K562 (cell line): Measurements from ENCODE around the gene SEPTIN14. TPM values are rescaled to one million over a fixed set of nuclear protein-coding genes. Genes with fewer than 3 reads are reported as not detected.
"Not testable (repeated sequence)": the region's sequence is repeated elsewhere in the genome, so short reads cannot be mapped to it uniquely, and the experiment has no call there.

ENCODE experiments used
- ATAC-seq: fragments of 200-7000 bp; cut with Tn5 transposase; 3 replicates; pipeline ENCODE4 v1.9.1; 2020; ENCODE audit warnings: moderate library complexity
- Bru-seq: library from RNA; stranded (reverse); fragments of 400-500 nt; gene quantifications from one replicate; lab custom pipeline; 2021; lab: Mats Ljungman, UMichigan
- BruChase-seq, 2 experiments: library from RNA; stranded (reverse); fragments of 400-500 nt; gene quantifications; one replicate each; lab custom pipeline; 2021; lab: Mats Ljungman, UMichigan
- BruUV-seq: library from RNA; stranded (reverse); fragments of 400-500 nt; replicated peaks from 2 replicates; lab custom pipeline; 2021; lab: Mats Ljungman, UMichigan
- CTCF ChIA-PET: fragments of 300-600 bp; formaldehyde crosslinking; extraction: SDS; loops from one replicate; lab custom pipeline; 2021; ENCODE audit warnings: low intra/inter-chr PET ratio; lab: Yijun Ruan, JAX
- POLR2A ChIA-PET: fragments of 300-600, 350-650 bp; sonication (Branson Sonifier 250); formaldehyde crosslinking; extraction: SDS; loops from one replicate; lab custom pipeline; 2021; ENCODE audit warnings: antibody characterized with exemption, inconsistent platforms; lab: Yijun Ruan, JAX
- DNase-seq, 4 experiments: peaks; one replicate each; pipeline versions ENCODE4 v3.0.0 to v3.0.0-alpha.2; 2011 to 2018; ENCODE audit warnings: low spot score in 3 of 4, mixed read lengths in 3 of 4; ENCODE audit errors: extremely low read depth in 1 of 4
- FAIRE-seq: peaks from 2 replicates; lab custom pipeline; 2011; peaks lifted over from hg19 to GRCh38; lab: Jason Lieb, UNC
- H2AFZ ChIP-seq: 2 replicates; pipeline ENCODE4 v1.6.0; 2011; ENCODE audit warnings: low read depth, low read length, control low read depth, inconsistent platforms
- H3K27ac ChIP-seq: fragments of 200-600 bp; 3 replicates; pipeline ENCODE4 v1.8.0; 2011; ENCODE audit warnings: low read depth, mild to moderate bottlenecking, control low read depth, inconsistent platforms, low read length, moderate library complexity, mixed read lengths; ENCODE audit errors: extremely low read depth
- H3K27me3 ChIP-seq, 2 experiments: fragments of 300-600 bp in 1 of 2; 2 replicates in 1 of 2; 3 replicates in 1 of 2; pipeline versions ENCODE4 v1.6.0 to v1.8.0; 2011; ENCODE audit warnings: inconsistent platforms in 2 of 2, low read length in 2 of 2, mild to moderate bottlenecking in 1 of 2, mixed read lengths in 1 of 2, moderate library complexity in 1 of 2; ENCODE audit not compliant: control insufficient read depth in 2 of 2, insufficient read depth in 2 of 2
- H3K36me3 ChIP-seq: fragments of 300-600 bp; 3 replicates; pipeline ENCODE4 v1.8.0; 2011; ENCODE audit warnings: mild to moderate bottlenecking, low read length, inconsistent platforms; ENCODE audit not compliant: control insufficient read depth, insufficient read depth
- H3K4me1 ChIP-seq, 2 experiments: fragments of 200-600 bp in 1 of 2; replicated peaks in 1 of 2; 2 replicates in 1 of 2; 3 replicates in 1 of 2; pipeline versions ENCODE4 v1.5.1 to v1.8.0; 2011; ENCODE audit warnings: inconsistent platforms in 2 of 2, low read length in 2 of 2, mild to moderate bottlenecking in 1 of 2, mixed read lengths in 1 of 2, moderate library complexity in 1 of 2; ENCODE audit not compliant: control insufficient read depth in 2 of 2, insufficient read depth in 2 of 2
- H3K4me2 ChIP-seq: 2 replicates; pipeline ENCODE4 v1.6.1; 2011; ENCODE audit warnings: low read length, control low read depth, inconsistent platforms, mixed read lengths; ENCODE audit not compliant: insufficient read depth
- H3K4me3 ChIP-seq: fragments of 200-600 bp; sonication (generic), shearing (Covaris generic); 2 replicates; pipeline ENCODE4 v1.5.1; 2016; ENCODE audit warnings: control low read depth, inconsistent platforms
- H3K79me2 ChIP-seq: fragments of 200-600 bp; 3 replicates; pipeline ENCODE4 v1.8.0; 2011; ENCODE audit warnings: low read length, inconsistent platforms; ENCODE audit not compliant: control insufficient read depth, insufficient read depth
- H3K9ac ChIP-seq, 2 experiments: 2 replicates each; pipeline versions ENCODE4 v1.6.0 to v1.6.1; 2011; ENCODE audit warnings: low read depth in 2 of 2, low read length in 2 of 2, control low read depth in 1 of 2, inconsistent platforms in 1 of 2, mild to moderate bottlenecking in 1 of 2, mixed read lengths in 1 of 2; ENCODE audit not compliant: insufficient read depth in 1 of 2
- H3K9me1 ChIP-seq: one replicate; pipeline ENCODE4 v1.6.0; 2011; ENCODE audit warnings: inconsistent platforms, mild to moderate bottlenecking, low read length, moderate library complexity; ENCODE audit not compliant: control insufficient read depth, insufficient read depth
- H3K9me3 ChIP-seq: replicated peaks from 2 replicates; pipeline ENCODE4 v1.5.1; 2011; ENCODE audit warnings: low read depth, low read length, inconsistent platforms; ENCODE audit not compliant: control insufficient read depth, insufficient read depth
- H4K20me1 ChIP-seq: replicated peaks from 2 replicates; pipeline ENCODE4 v1.6.1; 2011; ENCODE audit warnings: low read length, inconsistent platforms, mixed read lengths; ENCODE audit not compliant: control insufficient read depth, insufficient read depth
- WGBS: fragments of 100-300 bp; shearing (Covaris generic); methylation state at CpG from one replicate; pipeline ENCODE4 v1.1.6; 2016; ENCODE audit warnings: low coverage, mixed read lengths; ENCODE audit not compliant: insufficient coverage; ENCODE audit errors: missing lambda C conversion rate; 5-methylcytosine and 5-hydroxymethylcytosine counted together
- in situ Hi-C: fragments of 300-500 bp; cut with MboI; formaldehyde crosslinking; loops from 4 replicates; pipeline ENCODE4 v1.15.0; 2018; ENCODE audit warnings: inconsistent platforms, mixed read lengths
- intact Hi-C: fragments of 100-400 bp; cut with micrococcal nuclease; formaldehyde crosslinking; loops from 2 replicates; pipeline ENCODE4 v1.14.2; 2022
- long read RNA-seq, 3 experiments: library from polyadenylated mRNA in 2 of 3; library from RNA in 1 of 3; unstranded in 2 of 3; stranded (forward) in 1 of 3; transcript quantifications; one replicate each; pipeline ENCODE4 v2.0.0, GENCODE V29; 2019 to 2022
- polyA minus RNA-seq, 3 experiments: library from RNA; depleted of rRNA, polyadenylated mRNA; stranded (reverse); fragments of >200 nt; gene quantifications; 2 replicates each; pipeline ENCODE4 v1.2.3, GENCODE V29; 2011
- polyA plus RNA-seq, 8 experiments: library from polyadenylated mRNA; depleted of rRNA in 4 of 8; stranded (reverse) in 5 of 8; unstranded in 3 of 8; fragments of >200 nt; fragmentation: Nextera tagmentation in 2 of 8; fragmentation: Illumina TruSeq in 1 of 8; extraction: Ambion mirVana in 2 of 8; extraction: Trizol in 1 of 8; gene quantifications; 2 replicates each; pipeline versions ENCODE4 v1.2.1 to v1.2.3, GENCODE V29; 2011 to 2014; ENCODE audit warnings: inconsistent platforms in 1 of 8, missing spikeins in 1 of 8
- total RNA-seq, 7 experiments: library from RNA; depleted of rRNA in 6 of 7; stranded (reverse); fragments of >200 nt in 6 of 7; fragmentation: Illumina TruSeq in 2 of 7; extraction: Trizol in 2 of 7; gene quantifications; 2 replicates each; pipeline versions ENCODE4 v1.2.1 to v1.2.3, GENCODE V29; 2011 to 2021; ENCODE audit warnings: low replicate concordance in 1 of 7

SEPTIN14 gene
- not detected in 2 replicates for total RNA-seq (2011; cell fraction: chromatin; rRNA removed; ENCODE audit: low replicate concordance)
- total RNA-seq (2011; cell fraction: nucleolus; rRNA removed) = not detected in 2 replicates
- total RNA-seq (2011; cell fraction: nucleoplasm; rRNA removed) = not detected in 2 replicates
- total RNA-seq (2014; rRNA removed) (not detected in 2 replicates), total RNA-seq (2014; rRNA removed; fragmentation: Illumina TruSeq; extraction: Trizol) (0.03 and 0.04 TPM in 2 replicates), total RNA-seq (2015; rRNA removed; fragmentation: Illumina TruSeq; extraction: Trizol) (0.04 TPM in 1 of 2 replicates, not detected in the other), total RNA-seq (2021) (0.04 TPM in 2 replicates), polyA plus RNA-seq (2011; rRNA removed) (0.10 TPM in 1 of 2 replicates, not detected in the other), polyA plus RNA-seq (2014; fragmentation: Illumina TruSeq; extraction: Trizol) (0.04 TPM in 2 replicates), polyA plus RNA-seq (2014; fragmentation: Nextera tagmentation; extraction: Ambion mirVana) (under 1 TPM; 0.04 to 0.06 TPM), polyA plus RNA-seq (2014; rRNA removed) (0.07 and 0.13 TPM in 2 replicates), polyA minus RNA-seq (2011; rRNA and poly(A)+ RNA removed) (not detected in 2 replicates), Bru-seq, nascent RNA (percentile 14 among the genes with signal in this experiment), BruChase-seq, experiment 1, labeled RNA remaining after a 2-hour chase (percentile 16 among the genes with signal in this experiment), BruChase-seq, experiment 2, labeled RNA remaining after a 6-hour chase (percentile 15 among the genes with signal in this experiment)
- polyA plus RNA-seq (2011; cell fraction: cytosol; rRNA removed) = 0.03 TPM in 1 of 2 replicates, not detected in the other
- polyA plus RNA-seq (2011; cell fraction: nucleus; rRNA removed) = not detected in 2 replicates
- 0.04 and 0.07 TPM in 2 replicates for polyA plus RNA-seq (2012)
- not detected in 2 replicates for polyA minus RNA-seq (2011; cell fraction: cytosol; rRNA and poly(A)+ RNA removed)
- not detected in 2 replicates for polyA minus RNA-seq (2011; cell fraction: nucleus; rRNA and poly(A)+ RNA removed)
- long read RNA-seq, experiment 1 = 0 reads
- long read RNA-seq, experiment 2 = 0 reads
- long read RNA-seq, experiment 3 = 0 reads

- BruUV-seq, H3K27me3 ChIP-seq, H3K4me2 ChIP-seq, H3K9me3 ChIP-seq, CTCF ChIA-PET, DNase-seq, POLR2A ChIA-PET, H2AFZ ChIP-seq, H3K4me3 ChIP-seq, FAIRE-seq, H3K4me1 ChIP-seq, in situ Hi-C loops, intact Hi-C loops, H3K9me1 ChIP-seq, H3K27ac ChIP-seq, H3K9ac ChIP-seq, H3K36me3 ChIP-seq, H4K20me1 ChIP-seq, ATAC-seq, H3K79me2 ChIP-seq: not testable (repeated sequence)
- 0% methylated on average over 2 of the region's 2 CpGs for WGBS
These were observed at the start of gene SEPTIN14 for GRCh38 chr7:55862652-55863051. Gene SEPTIN14 (minus strand): TSS chr7:55862752. CDS start chr7:55861996, 756 bp downstream.
